Measurements from ENCODE around the gene FOXA1.

FOXA1 gene

DNA sequence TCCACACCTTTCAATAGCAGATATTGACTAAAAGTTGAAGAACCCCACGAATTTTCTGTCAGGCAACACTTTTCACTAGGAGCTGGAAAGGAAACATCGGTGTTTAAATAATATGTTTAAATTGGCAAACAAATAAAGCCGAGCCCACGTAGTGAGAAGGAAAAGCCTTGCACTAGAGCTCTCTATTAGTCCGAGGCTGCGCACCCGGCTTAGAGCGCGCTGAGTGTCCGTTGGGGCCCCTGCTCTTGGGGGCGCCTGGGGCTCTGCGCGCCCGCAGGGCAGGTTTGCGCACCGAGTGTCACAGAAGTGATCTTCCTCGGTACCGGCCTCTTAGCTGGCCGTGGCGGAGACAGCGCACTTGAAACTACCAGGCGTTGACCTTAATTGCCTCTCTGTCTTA lies 6.8 kb upstream of the FOXA1 start:
- no peak for DNase-seq

- no peak for DNase-seq
These were observed 6.1 kb upstream of the FOXA1 start for GRCh38 chr14:37600880-37601741.

- DNase-seq: peak; percentile 44
These were observed 4.7 kb upstream of the FOXA1 start for GRCh38 chr14:37599507-37600368.

- no peak for DNase-seq
These were observed 3.9 kb upstream of the FOXA1 start for GRCh38 chr14:37598747-37599506.

DNA sequence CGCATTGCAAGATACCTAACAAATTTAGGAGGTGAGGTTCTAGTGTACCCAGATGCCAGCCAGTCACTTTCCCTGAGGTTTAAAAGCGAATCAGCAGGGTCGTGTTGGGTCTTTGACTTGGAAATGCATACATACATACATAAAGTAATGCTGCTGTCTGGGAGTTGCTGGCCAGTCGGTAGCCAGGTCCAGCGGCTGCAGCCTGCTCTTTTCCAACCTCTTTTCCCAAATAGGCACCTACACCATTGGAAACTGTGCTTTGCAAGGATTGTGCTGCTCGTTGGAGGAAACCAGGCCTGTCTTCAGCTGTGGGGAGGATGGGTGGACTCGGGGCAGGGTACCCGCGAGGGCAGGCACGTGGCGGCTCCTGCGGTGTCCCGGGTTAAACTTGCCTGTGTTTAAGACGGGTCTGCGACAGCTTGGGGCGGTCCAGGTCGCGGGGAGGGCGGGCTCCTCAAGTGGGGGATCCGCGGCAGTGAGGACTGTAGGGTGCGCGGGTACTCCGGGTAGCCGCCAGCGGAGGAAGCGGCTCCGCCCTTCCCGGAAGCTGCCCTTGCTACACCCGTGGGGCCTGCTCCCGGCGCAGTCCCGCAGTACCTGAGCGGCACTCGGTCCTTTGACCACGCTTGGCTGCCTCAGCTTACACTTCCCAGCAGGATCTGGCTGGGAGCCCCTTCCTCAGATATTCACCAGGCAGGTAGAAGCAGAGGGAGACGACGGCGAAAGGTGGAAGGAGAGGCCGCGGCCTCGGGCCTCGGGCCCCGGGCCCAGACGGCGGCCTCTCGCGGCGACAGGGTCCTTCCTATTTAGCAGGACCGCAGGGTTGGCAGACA lies 3.1 kb upstream of the FOXA1 start:
- peak; percentile 56 for DNase-seq

GRCh38 chr14:37597538-37597913 lies 2.5 kb upstream of the FOXA1 start:
- peak; percentile 83 for DNase-seq

- DNase-seq: no peak
These were observed 1.9 kb upstream of the FOXA1 start for GRCh38 chr14:37596790-37597472.

GRCh38 chr14:37595809-37596621 lies 966 bp upstream of the FOXA1 start:
- peak; percentile 98 for DNase-seq

- peak; percentile 83 for DNase-seq
These were observed 645 bp downstream of the FOXA1 start for GRCh38 chr14:37594238-37594970.

DNA sequence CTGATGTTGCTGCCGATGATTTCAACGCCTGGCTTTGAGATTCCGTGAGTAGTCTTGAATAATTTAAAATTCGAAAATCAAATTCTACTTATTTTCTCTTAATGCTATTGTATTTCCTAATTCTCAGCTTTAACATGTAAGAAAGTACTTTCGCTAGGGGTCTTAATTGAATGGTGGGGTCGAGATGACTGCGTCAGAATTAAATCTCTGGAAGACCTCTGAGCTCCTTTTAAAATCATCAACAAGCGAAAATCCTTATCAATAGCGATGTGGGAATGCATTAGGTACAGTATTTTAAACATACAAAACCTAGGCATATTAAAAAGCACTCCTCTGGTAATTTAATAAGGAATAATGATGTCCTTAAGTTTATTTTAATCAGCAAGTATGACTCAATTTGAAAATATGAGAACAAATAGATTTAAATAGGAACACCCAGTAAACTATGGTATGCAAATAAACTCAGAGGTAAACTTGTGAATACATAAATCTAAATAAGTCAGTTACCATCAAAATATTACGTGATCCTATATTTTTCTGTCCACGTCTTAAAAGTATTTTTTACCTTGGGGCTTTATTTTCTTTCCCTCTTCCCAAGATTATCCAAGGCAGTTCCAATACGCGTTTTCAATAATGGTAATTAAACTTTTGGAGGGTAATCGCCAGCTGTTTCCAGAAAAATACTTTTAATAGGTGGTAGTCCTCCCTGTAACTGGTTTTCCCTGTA lies 1.4 kb downstream of the FOXA1 start:
- DNase-seq: no peak

- DNase-seq: peak; percentile 30
These were observed 2.3 kb downstream of the FOXA1 start for GRCh38 chr14:37592482-37593408.

DNA sequence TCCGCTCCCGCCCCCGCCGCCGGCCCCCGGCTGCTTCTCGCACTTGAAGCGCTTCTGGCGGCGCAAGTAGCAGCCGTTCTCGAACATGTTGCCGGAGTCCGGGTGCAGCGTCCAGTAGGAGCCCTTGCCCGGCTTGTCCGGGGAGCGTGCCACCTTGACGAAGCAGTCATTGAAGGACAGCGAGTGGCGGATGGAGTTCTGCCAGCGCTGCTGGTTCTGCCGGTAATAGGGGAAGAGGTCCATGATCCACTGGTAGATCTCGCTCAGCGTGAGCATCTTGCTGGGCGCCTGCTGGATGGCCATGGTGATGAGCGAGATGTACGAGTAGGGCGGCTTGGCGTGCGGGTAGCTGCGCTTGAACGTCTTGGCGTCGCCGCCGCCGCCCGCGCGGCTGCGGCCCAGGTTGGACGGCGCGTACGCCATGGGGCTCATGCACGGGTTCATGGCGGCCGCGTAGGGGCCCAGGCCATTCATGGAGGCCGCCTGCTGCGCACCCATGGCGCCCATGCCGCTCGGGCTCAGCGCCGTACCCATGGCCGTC lies 3.0 kb downstream of the FOXA1 start:
- DNase-seq: peak; percentile 67

DNA sequence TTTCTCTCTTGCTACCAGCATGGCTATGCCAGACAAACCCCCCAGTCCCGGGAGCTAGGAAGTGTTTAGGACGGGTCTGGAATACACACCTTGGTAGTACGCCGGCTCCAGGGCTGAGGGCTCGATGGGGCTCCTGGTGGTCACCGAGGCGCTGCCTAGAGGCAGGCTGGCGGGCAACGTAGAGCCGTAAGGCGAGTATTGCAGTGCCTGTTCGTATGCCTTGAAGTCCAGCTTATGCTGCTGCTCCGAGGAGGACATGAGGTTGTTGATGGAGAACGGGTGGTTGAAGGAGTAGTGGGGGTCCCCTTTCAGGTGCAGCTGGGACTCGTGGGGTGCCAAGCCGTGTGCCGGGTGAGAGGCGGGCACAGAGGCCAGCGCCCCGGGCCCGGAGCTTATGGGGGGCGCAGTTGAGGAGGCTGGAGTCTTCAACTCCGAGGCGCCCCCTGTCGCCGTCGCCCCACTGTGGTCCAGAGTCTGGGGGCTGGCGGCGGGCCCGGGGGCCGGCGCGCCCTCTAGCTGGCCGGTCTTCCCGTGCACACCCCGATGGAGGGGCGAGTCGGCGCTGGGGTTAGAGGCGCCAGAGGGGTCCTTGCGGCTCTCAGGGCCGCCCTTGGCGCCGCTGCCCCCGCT lies 3.6 kb downstream of the FOXA1 start:
- peak; percentile 67 for DNase-seq

- DNase-seq: peak; percentile 42
These were observed 4.5 kb downstream of the FOXA1 start for GRCh38 chr14:37590428-37591139.

DNA sequence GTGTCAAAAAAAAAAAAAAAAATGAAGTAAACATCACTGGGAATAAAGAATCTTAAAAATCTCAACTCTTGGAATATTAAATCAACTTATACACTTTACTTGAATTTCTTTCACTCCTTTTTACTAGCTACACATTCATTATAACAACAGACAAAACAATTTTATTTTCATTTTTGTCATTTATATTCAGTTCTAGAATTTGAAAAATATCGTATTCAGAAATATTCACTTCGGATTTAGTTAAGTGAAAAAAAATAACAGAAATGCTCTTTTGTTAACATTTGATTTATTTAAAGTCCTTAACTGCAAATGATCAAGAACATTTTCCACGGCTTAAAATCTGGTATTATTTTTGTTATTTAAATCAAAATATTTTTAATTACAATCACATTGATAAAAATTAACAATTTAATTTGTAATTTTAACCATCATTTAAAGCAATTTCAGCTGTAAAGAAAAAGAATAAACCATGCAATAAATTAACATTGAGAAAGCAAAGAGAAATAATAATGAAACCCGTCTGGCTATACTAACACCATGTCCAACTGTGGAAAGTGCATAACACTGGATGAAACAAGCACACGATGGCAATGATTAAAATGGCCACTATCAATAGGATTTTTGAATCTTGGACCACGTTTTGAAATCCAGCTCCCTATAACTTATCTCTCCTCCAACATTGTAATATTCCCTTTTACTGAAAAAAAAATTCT lies 5.2 kb downstream of the FOXA1 start:
- DNase-seq: peak; percentile 31

All from DMS153 (cell line).